GM08714 (cell line): Measurements from ENCODE around the gene CEP104.
A peak's percentile ranks its signal among the peaks of the same experiment; 100 is the strongest.
"Not testable (repeated sequence)": the region's sequence is repeated elsewhere in the genome, so short reads cannot be mapped to it uniquely, and the experiment has no call there.

Experiments used
- H3K4me3 ChIP-seq: fragments of 200-500 bp; sonication (Bioruptor generic); 2 replicates; pipeline ENCODE4 v1.5.1; 2014; ENCODE audit warnings: mild to moderate bottlenecking, low read length, inconsistent platforms
- ZNF274 ChIP-seq: IDR thresholded peaks from 2 replicates; pipeline ENCODE4 v1.6.1; 2012; ENCODE audit warnings: mild to moderate bottlenecking, low read depth, low read length

The CEP104 gene

GRCh38 chr1:3817138-3817740 is 39.8 kb downstream of the CEP104 start:
- no peak for TF ChIP-seq ZNF274
- H3K4me3 ChIP-seq: no peak overlapping the region

- no peak overlapping the region for H3K4me3 ChIP-seq
- TF ChIP-seq ZNF274: no peak
Observed at GRCh38 chr1:3816331-3817137, 40.5 kb downstream of the CEP104 start.

DNA sequence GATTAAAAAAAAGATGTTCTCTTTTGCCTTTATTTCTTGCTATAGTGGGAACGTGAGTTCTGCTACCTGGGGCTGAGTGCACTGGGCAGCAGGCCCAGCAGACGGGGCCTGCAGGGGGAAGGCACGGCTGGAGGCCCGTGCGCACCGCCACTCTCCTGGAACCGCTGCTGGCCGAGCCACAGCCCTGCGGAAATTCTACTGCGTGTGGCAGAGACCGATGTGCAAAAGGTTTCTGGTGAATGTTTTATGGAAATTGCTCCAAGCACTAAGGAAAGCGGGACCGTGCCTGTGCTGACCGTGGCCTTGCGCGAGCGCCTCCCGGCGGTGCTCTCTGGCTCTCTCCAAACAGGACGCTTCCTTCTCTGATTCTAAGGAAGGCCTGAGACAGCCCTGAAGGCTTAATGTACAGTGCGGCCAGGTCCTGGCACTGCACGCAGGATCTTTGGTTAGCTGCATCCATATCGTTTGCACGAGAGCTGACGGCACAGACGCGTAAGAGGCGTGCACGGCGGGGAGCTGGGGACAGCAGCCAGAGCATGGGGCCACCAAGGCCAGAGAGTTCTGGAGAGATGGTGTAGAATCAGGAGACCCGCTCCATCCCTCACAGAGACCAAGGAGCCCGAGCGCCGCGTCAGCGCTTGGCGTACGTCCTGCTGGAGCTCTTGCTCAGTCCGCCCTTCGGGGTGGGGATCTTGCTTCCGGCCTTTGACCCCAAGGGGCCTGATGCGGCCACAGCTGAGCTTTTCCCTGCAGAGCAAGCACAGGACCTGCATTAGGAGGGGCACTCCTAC is 42.0 kb downstream of the CEP104 start:
- TF ChIP-seq ZNF274: no peak
- H3K4me3 ChIP-seq: no peak overlapping the region

GRCh38 chr1:3814065-3814464 is 42.9 kb downstream of the CEP104 start:
- TF ChIP-seq ZNF274: no peak
- H3K4me3 ChIP-seq: no peak overlapping the region

GRCh38 chr1:3811595-3811911 is 45.5 kb downstream of the CEP104 start:
- no peak overlapping the region for H3K4me3 ChIP-seq
- TF ChIP-seq ZNF274: no peak

GRCh38 chr1:3810149-3810761 is 46.8 kb downstream of the CEP104 start:
- H3K4me3 ChIP-seq: not testable (repeated sequence)

DNA sequence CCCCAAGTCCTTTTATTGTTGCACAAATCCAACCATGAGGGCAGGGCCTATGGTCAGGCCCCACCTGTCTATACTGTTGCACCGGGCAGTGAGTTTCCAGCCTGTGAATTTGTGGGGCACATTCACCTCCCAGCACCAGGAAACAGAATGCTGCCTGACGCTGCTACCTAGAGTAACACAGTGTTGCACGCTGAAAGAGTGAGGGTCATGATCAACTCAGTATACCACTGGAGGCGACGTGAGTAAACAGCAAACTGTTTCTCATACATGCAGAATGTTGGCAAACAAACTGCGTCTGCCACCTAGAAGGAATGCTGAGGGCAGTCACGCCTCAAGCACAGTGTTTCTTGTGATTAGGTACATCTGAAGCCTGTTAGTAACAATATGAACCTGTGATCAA is 47.3 kb downstream of the CEP104 start:
- no peak overlapping the region for H3K4me3 ChIP-seq
- no peak for TF ChIP-seq ZNF274

- no peak for TF ChIP-seq ZNF274
- no peak overlapping the region for H3K4me3 ChIP-seq
Observed at GRCh38 chr1:3807769-3808168, 49.2 kb downstream of the CEP104 start.

GRCh38 chr1:3805038-3805437 is 52.0 kb downstream of the CEP104 start:
- TF ChIP-seq ZNF274: no peak
- H3K4me3 ChIP-seq: no peak overlapping the region

DNA sequence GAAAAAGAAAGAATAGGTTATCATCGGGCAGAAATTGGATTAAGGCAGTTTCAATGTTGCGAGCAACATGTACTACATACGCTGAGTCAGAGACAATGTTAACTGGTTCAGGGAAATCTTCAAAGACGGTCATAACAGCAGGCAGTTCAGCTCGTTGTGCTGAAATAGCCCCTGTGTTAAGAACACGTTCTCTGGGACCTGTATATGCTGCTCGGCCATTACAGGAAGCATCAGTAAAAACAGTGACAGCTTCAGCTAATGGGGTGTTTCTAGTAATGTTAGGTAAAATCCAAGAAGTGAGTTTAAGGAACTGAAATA is 52.4 kb downstream of the CEP104 start:
- H3K4me3 ChIP-seq: not testable (repeated sequence)

DNA sequence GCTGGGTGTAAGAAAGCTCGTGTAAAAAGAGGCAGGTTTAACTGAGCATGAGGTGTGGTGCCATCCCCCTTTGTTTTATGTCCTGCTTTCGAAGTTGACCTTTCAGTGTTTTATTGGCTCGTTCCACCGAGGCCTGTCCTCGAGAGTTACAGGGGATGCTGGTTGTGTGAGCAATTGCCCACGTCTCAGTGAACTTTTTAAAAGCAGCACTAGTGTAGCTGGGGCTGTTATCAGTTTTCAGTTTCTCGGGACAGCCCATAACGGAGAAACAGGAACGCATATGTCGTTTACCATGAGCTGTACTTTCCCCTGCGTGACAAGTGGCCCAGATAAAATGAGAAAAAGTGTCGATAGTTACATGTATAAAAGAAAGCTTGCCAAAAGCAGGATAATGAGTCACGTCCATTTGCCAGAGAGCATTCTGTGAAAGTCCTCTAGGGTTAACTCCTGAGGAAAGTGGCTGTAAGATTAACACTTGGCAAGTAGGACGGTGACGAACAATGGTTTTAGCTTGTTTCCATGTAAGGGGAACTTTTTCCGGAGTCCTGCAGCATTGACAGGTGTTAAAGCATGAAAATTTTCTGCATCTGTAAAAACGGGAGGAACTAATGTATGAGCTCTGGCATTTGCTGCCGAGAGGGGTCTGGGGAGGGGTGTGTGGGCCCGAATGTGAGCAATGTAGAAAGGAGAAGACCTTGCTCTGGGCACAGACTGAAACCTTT is 52.9 kb downstream of the CEP104 start:
- no peak overlapping the region for H3K4me3 ChIP-seq
- no peak for TF ChIP-seq ZNF274

- not testable (repeated sequence) for H3K4me3 ChIP-seq
Observed at GRCh38 chr1:3800795-3801194, 56.2 kb downstream of the CEP104 start.

- TF ChIP-seq ZNF274: no peak
- no peak overlapping the region for H3K4me3 ChIP-seq
Observed at GRCh38 chr1:3799976-3800685, 56.9 kb downstream of the CEP104 start.

- no peak for TF ChIP-seq ZNF274
- H3K4me3 ChIP-seq: peak within 1 kb of the TSS; percentile 93
Observed at GRCh38 chr1:3796215-3797061, 60.6 kb downstream of the CEP104 start, which contains the start of gene LRRC47. Gene LRRC47, minus strand, starts transcription at chr1:3796498. Its CDS starts 22 bp downstream, at chr1:3796476.
